ENCODE data around the gene TRAK2. TPM values are rescaled to one million over a fixed set of nuclear protein-coding genes. Genes with fewer than 3 reads are reported as not detected.

TRAK2 gene
- total and polyA plus RNA-seq, 2 experiments from 2014 or later, result 6.7 to 17.0 TPM

- ATAC-seq, result peak; percentile 14
- Mint-ChIP-seq H3K27ac (peak overlapping the region; percentile 96), H3K36me3 (ENCODE audit: low read depth) (peaks cover 3% of the 10 kb centered on the region; the same call in 1 of the 3 replicates), H3K9me3 (no peaks in the 10 kb centered on the region), H3K27me3 (ENCODE audit: insufficient read depth, low read depth, poor library complexity) (no peaks in the 10 kb centered on the region), H3K4me1 (peaks cover 17% of the 10 kb centered on the region), H3K4me3 (peak overlapping the region; percentile 98)
- Histone ChIP-seq H3K36me3 (ENCODE audit: insufficient read depth) (no peaks in the 10 kb centered on the region), H3K4me3 (peak overlapping the region; percentile 92), H3K9me2 (ENCODE audit: insufficient read depth) (no peaks in the 10 kb centered on the region), H3K79me2 (replicated peaks; ENCODE audit: insufficient read depth) (peaks cover 12% of the 10 kb centered on the region), H3K4me2 (peak overlapping the region; percentile 89), H3K27me3 (ENCODE audit: insufficient read depth) (no peaks in the 10 kb centered on the region), H3K4me1 (ENCODE audit: insufficient read depth) (peaks cover 5% of the 10 kb centered on the region; the same call in 1 of the 2 replicates), H2AFZ (peak overlapping the region; percentile 100), H3K27ac (ENCODE audit: low read depth) (peak overlapping the region; percentile 85), H4K20me1 (replicated peaks; ENCODE audit: insufficient read depth) (no peaks in the 10 kb centered on the region), H3F3A (replicated peaks; ENCODE audit: low read depth) (no peaks in the 10 kb centered on the region; the same call in 1 of the 2 replicates)
- no peak for TF ChIP-seq CTCF (conservative IDR thresholded peaks at IDR 0.05; ENCODE audit: low read depth in 2 of 2)
- TF ChIP-seq STAT1 (IDR thresholded peaks at IDR 0.05; ENCODE audit: unreplicated experiment), result no peak
- TF ChIP-seq CREB1 (CRISPR knock-in tag; IDR thresholded peaks at IDR 0.05; ENCODE audit: low read depth), result no peak
- TF ChIP-seq EZH2phosphoT487 (IDR thresholded peaks at IDR 0.05; ENCODE audit: unreplicated experiment), result no peak
- no peak for TF ChIP-seq ZNF114 (CRISPR knock-in tag; IDR thresholded peaks at IDR 0.05)
- TF ChIP-seq, protein P1, sequence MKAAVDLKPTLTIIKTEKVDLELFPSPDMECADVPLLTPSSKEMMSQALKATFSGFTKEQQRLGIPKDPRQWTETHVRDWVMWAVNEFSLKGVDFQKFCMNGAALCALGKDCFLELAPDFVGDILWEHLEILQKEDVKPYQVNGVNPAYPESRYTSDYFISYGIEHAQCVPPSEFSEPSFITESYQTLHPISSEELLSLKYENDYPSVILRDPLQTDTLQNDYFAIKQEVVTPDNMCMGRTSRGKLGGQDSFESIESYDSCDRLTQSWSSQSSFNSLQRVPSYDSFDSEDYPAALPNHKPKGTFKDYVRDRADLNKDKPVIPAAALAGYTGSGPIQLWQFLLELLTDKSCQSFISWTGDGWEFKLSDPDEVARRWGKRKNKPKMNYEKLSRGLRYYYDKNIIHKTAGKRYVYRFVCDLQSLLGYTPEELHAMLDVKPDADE (IDR thresholded peaks at IDR 0.05), result no peak
- TF ChIP-seq ZNF462 (CRISPR knock-in tag; IDR thresholded peaks at IDR 0.05), result no peak
- TF ChIP-seq EZH2 (IDR thresholded peaks at IDR 0.05; ENCODE audit: low read depth, unreplicated experiment), result no peak
- no peak for TF ChIP-seq POLR2AphosphoS5 (IDR thresholded peaks at IDR 0.05; ENCODE audit: low read depth)
- TF ChIP-seq, protein P2, sequence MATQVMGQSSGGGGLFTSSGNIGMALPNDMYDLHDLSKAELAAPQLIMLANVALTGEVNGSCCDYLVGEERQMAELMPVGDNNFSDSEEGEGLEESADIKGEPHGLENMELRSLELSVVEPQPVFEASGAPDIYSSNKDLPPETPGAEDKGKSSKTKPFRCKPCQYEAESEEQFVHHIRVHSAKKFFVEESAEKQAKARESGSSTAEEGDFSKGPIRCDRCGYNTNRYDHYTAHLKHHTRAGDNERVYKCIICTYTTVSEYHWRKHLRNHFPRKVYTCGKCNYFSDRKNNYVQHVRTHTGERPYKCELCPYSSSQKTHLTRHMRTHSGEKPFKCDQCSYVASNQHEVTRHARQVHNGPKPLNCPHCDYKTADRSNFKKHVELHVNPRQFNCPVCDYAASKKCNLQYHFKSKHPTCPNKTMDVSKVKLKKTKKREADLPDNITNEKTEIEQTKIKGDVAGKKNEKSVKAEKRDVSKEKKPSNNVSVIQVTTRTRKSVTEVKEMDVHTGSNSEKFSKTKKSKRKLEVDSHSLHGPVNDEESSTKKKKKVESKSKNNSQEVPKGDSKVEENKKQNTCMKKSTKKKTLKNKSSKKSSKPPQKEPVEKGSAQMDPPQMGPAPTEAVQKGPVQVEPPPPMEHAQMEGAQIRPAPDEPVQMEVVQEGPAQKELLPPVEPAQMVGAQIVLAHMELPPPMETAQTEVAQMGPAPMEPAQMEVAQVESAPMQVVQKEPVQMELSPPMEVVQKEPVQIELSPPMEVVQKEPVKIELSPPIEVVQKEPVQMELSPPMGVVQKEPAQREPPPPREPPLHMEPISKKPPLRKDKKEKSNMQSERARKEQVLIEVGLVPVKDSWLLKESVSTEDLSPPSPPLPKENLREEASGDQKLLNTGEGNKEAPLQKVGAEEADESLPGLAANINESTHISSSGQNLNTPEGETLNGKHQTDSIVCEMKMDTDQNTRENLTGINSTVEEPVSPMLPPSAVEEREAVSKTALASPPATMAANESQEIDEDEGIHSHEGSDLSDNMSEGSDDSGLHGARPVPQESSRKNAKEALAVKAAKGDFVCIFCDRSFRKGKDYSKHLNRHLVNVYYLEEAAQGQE (IDR thresholded peaks at IDR 0.05; ENCODE audit: unreplicated experiment), result no peak
- peak; percentile 34 for DNase-seq (ENCODE audit: low spot score)
Observed at GRCh38 chr2:201450954-201451291, 335 bp downstream of the TRAK2 start.

Measured in GM23338 (cell line).